ENCODE data around the gene INTS3.
A peak's percentile ranks its signal among the peaks of the same experiment; 100 is the strongest.
"Not testable (repeated sequence)": the region's sequence is repeated elsewhere in the genome, so short reads cannot be mapped to it uniquely, and the experiment has no call there.

Gene INTS3

GRCh38 chr1:153760440-153760839 is 32.6 kb downstream of the INTS3 start:
- no peak for DNase-seq

GRCh38 chr1:153763365-153764225 is 35.7 kb downstream of the INTS3 start:
- DNase-seq: no peak

GRCh38 chr1:153764310-153764709 is 36.5 kb downstream of the INTS3 start:
- DNase-seq: no peak

- DNase-seq: not testable (repeated sequence)
Observed at GRCh38 chr1:153766663-153767062, 38.8 kb downstream of the INTS3 start.

- no peak for DNase-seq
Observed at GRCh38 chr1:153767519-153767918, 39.7 kb downstream of the INTS3 start.

- DNase-seq: no peak
Observed at GRCh38 chr1:153768316-153769181, 40.7 kb downstream of the INTS3 start.

GRCh38 chr1:153769221-153769620 is 41.4 kb downstream of the INTS3 start:
- no peak for DNase-seq

GRCh38 chr1:153770797-153771196 is 42.9 kb downstream of the INTS3 start:
- no peak for DNase-seq

GRCh38 chr1:153771261-153771660 is 43.4 kb downstream of the INTS3 start:
- DNase-seq: no peak

GRCh38 chr1:153771841-153772593 is 44.2 kb downstream of the INTS3 start:
- no peak for DNase-seq

- DNase-seq: no peak
Observed at GRCh38 chr1:153773096-153773921, 45.5 kb downstream of the INTS3 start.

- no peak for DNase-seq
Observed at GRCh38 chr1:153774026-153774595, 46.3 kb downstream of the INTS3 start.

- DNase-seq: peak; percentile 91
Observed at GRCh38 chr1:153774780-153775457, 47.1 kb downstream of the INTS3 start, which contains the start of gene SLC27A3. Gene SLC27A3 (plus strand): TSS chr1:153775407. CDS start chr1:153775498, 91 bp downstream.

GRCh38 chr1:153775458-153776327 is 47.8 kb downstream of the INTS3 start:
- peak; percentile 72 for DNase-seq

GRCh38 chr1:153776352-153776751 is 48.5 kb downstream of the INTS3 start:
- no peak for DNase-seq

GRCh38 chr1:153776845-153777370 is 49.1 kb downstream of the INTS3 start:
- DNase-seq: no peak

- no peak for DNase-seq
Observed at GRCh38 chr1:153777648-153778047, 49.8 kb downstream of the INTS3 start.

GRCh38 chr1:153778051-153778823 is 50.4 kb downstream of the INTS3 start:
- DNase-seq: no peak
